Right lobe of liver (tissue), 6 donors: Measurements from ENCODE around the gene ERN1. TPM values are rescaled to one million over a fixed set of nuclear protein-coding genes. Genes with fewer than 3 reads are reported as not detected.

Source experiments
- ATAC-seq, 4 donors: fragments of 200-7000 bp; cut with Tn5 transposase; one replicate each; pipeline ENCODE4 v1.9.1; 2020; ENCODE audit warnings: mild to moderate bottlenecking in 4 of 4, moderate library complexity in 4 of 4
- DNase-seq, 3 donors: peaks; one replicate each; pipeline ENCODE4 v3.0.0-alpha.2; 2020
- H3K27ac ChIP-seq, 3 donors: fragments of 200-600 bp; one replicate each; pipeline ENCODE4 v1.8.0; 2022
- H3K27me3 ChIP-seq, 2 donors: fragments of 200-600 bp; one replicate each; pipeline ENCODE4 v1.8.0; 2022
- H3K36me3 ChIP-seq, 4 donors: fragments of 200-600 bp; sonication (generic) in 1 of 4; one replicate each; pipeline versions ENCODE4 v1.5.1 to v1.8.0; 2017 to 2022; ENCODE audit warnings: control low read depth in 1 of 4
- H3K4me1 ChIP-seq, 4 donors: fragments of 200-600 bp; sonication (generic) in 1 of 4; one replicate each; pipeline versions ENCODE4 v1.5.1 to v1.8.0; 2017 to 2022; ENCODE audit warnings: control low read depth in 1 of 4
- H3K4me3 ChIP-seq, 3 donors: fragments of 200-600 bp; one replicate each; pipeline ENCODE4 v1.8.0; 2022
- H3K9me3 ChIP-seq, 4 donors: fragments of 200-600 bp; sonication (generic) in 1 of 4; one replicate each; pipeline versions ENCODE4 v1.5.1 to v1.8.0; 2017 to 2022; ENCODE audit warnings: control low read depth in 1 of 4
- POLR2A ChIP-seq: fragments of 450-650 bp; IDR thresholded peaks from one replicate; pipeline ENCODE4 v1.6.1; 2017; ENCODE audit warnings: antibody characterized with exemption, mild to moderate bottlenecking
- WGBS: methylation state at CpG from one replicate; pipeline ENCODE4 v1.1.6; 2018; ENCODE audit warnings: low coverage, low lambda C conversion rate; ENCODE audit not compliant: insufficient coverage; ENCODE audit errors: missing lambda C conversion rate; 5-methylcytosine and 5-hydroxymethylcytosine counted together
- intact Hi-C, 2 donors: fragments of 100-400 bp; cut with DNase I; formaldehyde crosslinking; loops; one replicate each; pipeline versions ENCODE4 v1.11.2 to v1.14.1; 2022
- total RNA-seq, 6 experiments: library from RNA; depleted of rRNA in 2 of 6; stranded (reverse); fragments of >200 nt in 2 of 6; fragmentation: NEBNext Ultra II Directional in 3 of 6; extraction: Animal tissue kit (Norgen Biotek cat#: 25700) in 3 of 6; gene quantifications; one replicate each; pipeline versions ENCODE4 v1.1.0 to v1.2.4, GENCODE V29; 2016 to 2023
- TF ChIP-seq, protein P1 (sequence below), 4 donors: fragments of 200-600 bp in 3 of 4; fragments of 450-650 bp in 1 of 4; IDR thresholded peaks; one replicate each; pipeline versions ENCODE4 v1.5.1 to v1.8.0; 2016 to 2022; ENCODE audit warnings: antibody characterized with exemption in 4 of 4, mild to moderate bottlenecking in 2 of 4
- donor health status: DM: no; HTN: yes; CAD: no.
- donor health status: DM: no; HTN: no; CAD: no.
- donor health status: DM: no; HTN: no; CAD: no.
- donor health status: DM: no; HTN: yes; CAD: no.
- donor health status: DM: no; HTN: yes; CAD: no.

The ERN1 gene
- total RNA-seq, 6 experiments from 2014 or later = 22.7 to 47.6 (median 28.7) TPM

GRCh38 chr17:64067657-64068056 lies 62.3 kb downstream of the ERN1 start:
- ATAC-seq = no peak
- TF ChIP-seq POLR2A = no peak
- TF ChIP-seq, protein P1, sequence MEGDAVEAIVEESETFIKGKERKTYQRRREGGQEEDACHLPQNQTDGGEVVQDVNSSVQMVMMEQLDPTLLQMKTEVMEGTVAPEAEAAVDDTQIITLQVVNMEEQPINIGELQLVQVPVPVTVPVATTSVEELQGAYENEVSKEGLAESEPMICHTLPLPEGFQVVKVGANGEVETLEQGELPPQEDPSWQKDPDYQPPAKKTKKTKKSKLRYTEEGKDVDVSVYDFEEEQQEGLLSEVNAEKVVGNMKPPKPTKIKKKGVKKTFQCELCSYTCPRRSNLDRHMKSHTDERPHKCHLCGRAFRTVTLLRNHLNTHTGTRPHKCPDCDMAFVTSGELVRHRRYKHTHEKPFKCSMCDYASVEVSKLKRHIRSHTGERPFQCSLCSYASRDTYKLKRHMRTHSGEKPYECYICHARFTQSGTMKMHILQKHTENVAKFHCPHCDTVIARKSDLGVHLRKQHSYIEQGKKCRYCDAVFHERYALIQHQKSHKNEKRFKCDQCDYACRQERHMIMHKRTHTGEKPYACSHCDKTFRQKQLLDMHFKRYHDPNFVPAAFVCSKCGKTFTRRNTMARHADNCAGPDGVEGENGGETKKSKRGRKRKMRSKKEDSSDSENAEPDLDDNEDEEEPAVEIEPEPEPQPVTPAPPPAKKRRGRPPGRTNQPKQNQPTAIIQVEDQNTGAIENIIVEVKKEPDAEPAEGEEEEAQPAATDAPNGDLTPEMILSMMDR (IDR thresholded peaks at IDR 0.05) = no peak

DNA sequence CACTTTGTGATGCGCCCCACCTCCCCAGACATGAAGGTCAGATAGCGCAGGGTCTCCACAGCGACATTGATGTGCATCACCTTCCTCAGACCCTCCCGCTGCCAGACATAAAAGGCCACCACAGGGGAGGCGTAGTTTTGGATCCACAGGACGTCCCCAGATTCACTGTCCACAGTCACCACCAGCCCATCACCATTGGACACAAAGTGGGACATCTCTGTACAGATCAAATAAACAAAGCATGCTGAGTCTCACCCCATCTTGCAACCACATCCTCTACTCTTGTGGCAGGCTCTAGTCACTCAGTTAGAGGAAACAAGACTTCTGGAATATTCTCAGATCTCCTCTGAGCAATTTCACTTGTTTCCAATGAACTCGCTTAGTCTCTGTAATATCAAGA lies 63.2 kb downstream of the ERN1 start:
- peaks cover 0 to 87% (median 45%) of the 10 kb centered on the region in 4 donors for H3K36me3 ChIP-seq
- WGBS = 91% methylated on average over 7 of the region's 7 CpGs

More at GRCh38 chr17:64067657-64068056, 62.3 kb downstream of the ERN1 start:
- no peak for DNase-seq
- H3K9me3 ChIP-seq = no peaks in the 10 kb centered on the region
- H3K36me3 ChIP-seq = peaks cover 0 to 82% (median 45%) of the 10 kb centered on the region in 4 donors
- intact Hi-C loops = loop anchor here in 1 of 2 donors (10.0 kb wide), 1 partner anchor 57 kb away; no protein-coding TSS in a partner anchor
- no peak overlapping the region for H3K4me3 ChIP-seq
- no peaks in the 10 kb centered on the region for H3K27me3 ChIP-seq
- 78% methylated on average over 3 of the region's 3 CpGs for WGBS
- peaks cover 0 to 14% (median 0%) of the 10 kb centered on the region in 4 donors for H3K4me1 ChIP-seq
- H3K27ac ChIP-seq = no peak overlapping the region

DNA sequence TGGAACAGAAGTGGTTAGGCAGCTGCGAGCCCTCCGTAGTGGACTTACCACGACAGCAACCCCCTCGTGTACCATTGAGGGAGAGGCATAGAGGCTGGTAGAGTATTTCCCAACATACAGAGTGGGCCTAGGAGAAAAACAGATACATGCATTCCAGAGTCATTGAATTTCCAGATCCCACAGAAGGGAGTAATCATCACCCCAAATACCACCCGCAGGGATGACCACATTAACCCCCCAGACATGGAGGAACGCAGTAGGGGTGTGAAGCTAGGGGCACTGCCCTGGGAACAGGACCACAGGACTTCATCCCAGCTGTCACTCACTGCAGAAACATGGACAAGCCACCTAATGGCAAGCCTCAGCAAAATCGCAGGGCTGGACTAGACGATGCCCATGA lies 64.8 kb downstream of the ERN1 start:
- intact Hi-C loops = loop anchor here in 1 of 2 donors (10.0 kb wide), 1 partner anchor 60 kb away; no protein-coding TSS in a partner anchor

More for the DNA sequence above, 63.2 kb downstream of the ERN1 start:
- Histone ChIP-seq H3K4me1 (peaks cover 0 to 14% (median 0%) of the 10 kb centered on the region in 4 donors), H3K9me3 (no peaks in the 10 kb centered on the region), H3K27ac (no peak overlapping the region), H3K4me3 (no peak overlapping the region), H3K27me3 (no peaks in the 10 kb centered on the region)
- TF ChIP-seq, protein P1 (IDR thresholded peaks at IDR 0.05) = no peak
- TF ChIP-seq POLR2A = no peak
- intact Hi-C loops = loop anchor here in 1 of 2 donors (10.0 kb wide), 1 partner anchor 58 kb away; no protein-coding TSS in a partner anchor
- ATAC-seq = peak in 2 of 4 donors; percentile 6 to 15
- DNase-seq = no peak

GRCh38 chr17:64064331-64064730 lies 65.6 kb downstream of the ERN1 start:
- Histone ChIP-seq H3K36me3 (peaks cover 0 to 84% (median 35%) of the 10 kb centered on the region in 4 donors), H3K27ac (peak overlapping the region in 2 of 3 donors; percentile 10 to 29), H3K27me3 (no peaks in the 10 kb centered on the region), H3K9me3 (no peaks in the 10 kb centered on the region), H3K4me3 (no peak overlapping the region), H3K4me1 (peaks cover 0 to 14% (median 0%) of the 10 kb centered on the region in 4 donors)
- intact Hi-C loops = loop anchor here in 1 of 2 donors (10.0 kb wide), 1 partner anchor 60 kb away; no protein-coding TSS in a partner anchor
- DNase-seq = peak; percentile 53 to 79 (median 74)
- no peak for TF ChIP-seq POLR2A
- TF ChIP-seq, protein P1 (IDR thresholded peaks at IDR 0.05) = no peak
- peak; percentile 74 to 84 (median 77) for ATAC-seq
- 61% methylated on average over 6 of the region's 9 CpGs for WGBS

More for the DNA sequence above, 64.8 kb downstream of the ERN1 start:
- H3K36me3 ChIP-seq = peaks cover 0 to 86% (median 40%) of the 10 kb centered on the region in 4 donors
- DNase-seq (no peak), ATAC-seq (no peak)
- H3K27ac ChIP-seq = no peak overlapping the region
- H3K4me3 ChIP-seq = no peak overlapping the region
- 68% methylated on average over 4 of the region's 8 CpGs for WGBS
- no peaks in the 10 kb centered on the region for H3K9me3 ChIP-seq
- TF ChIP-seq, protein P1 (IDR thresholded peaks at IDR 0.05) = no peak
- TF ChIP-seq POLR2A = no peak
- H3K27me3 ChIP-seq = no peaks in the 10 kb centered on the region
- peaks cover 0 to 14% (median 0%) of the 10 kb centered on the region in 4 donors for H3K4me1 ChIP-seq
